HUDEP-2 (cell line): ENCODE measurements around the gene CLDN34.
A peak's percentile ranks its signal among the peaks of the same experiment; 100 is the strongest.

Source experiments
- DNase-seq, 76 experiments: peaks; one replicate each; lab custom pipeline; 2025; ENCODE audit not compliant: unreplicated experiment in 76 of 76; lab: John Stamatoyannopoulos, UW

The CLDN34 gene

GRCh38 chrX:9980401-9980800, 13.2 kb downstream of the CLDN34 start:
- DNase-seq = no peak

GRCh38 chrX:9980927-9981326, 13.8 kb downstream of the CLDN34 start:
- no peak for DNase-seq

DNA sequence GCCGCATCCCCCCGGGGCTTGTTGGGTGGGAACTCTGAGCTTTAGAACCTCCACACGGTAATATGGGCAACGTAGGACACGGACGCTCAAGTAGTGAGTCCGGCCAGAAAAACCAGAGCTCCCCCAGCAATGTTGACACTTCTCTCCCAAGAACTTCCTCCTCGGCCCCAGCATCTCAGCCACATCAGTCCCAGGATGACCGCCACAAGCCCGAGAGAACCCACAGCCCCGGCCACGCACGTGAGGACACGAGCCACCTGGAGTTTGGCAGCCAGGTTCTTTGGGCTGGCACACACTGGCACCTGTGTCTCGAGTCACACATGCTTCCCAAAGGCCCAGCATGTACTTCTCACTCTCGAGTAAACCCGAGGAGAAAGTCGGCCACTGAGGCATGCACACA, 16.3 kb downstream of the CLDN34 start:
- no peak for DNase-seq

DNA sequence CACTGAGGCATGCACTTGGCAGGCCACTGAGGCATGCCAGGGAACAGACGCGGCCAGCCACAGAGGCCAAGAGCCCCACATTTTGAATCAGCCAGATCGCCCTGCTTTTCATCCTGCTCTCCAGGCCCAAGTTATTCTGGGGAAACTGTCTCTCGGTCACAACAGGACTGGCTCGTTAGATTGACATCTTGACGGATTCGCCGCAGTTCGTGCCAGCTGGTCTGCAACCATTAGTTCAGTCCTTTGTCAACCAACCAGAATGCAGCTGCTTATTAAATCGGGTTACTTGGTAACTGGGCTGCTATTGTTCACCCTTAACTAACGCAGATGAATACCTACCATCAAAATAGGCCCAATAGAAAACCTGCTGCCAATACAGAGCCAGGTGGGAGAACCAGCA, 16.7 kb downstream of the CLDN34 start:
- no peak for DNase-seq

GRCh38 chrX:9988762-9989161, 21.6 kb downstream of the CLDN34 start:
- DNase-seq = peak in 8 of 76 experiments; percentile 0 to 10 (median 1)

DNA sequence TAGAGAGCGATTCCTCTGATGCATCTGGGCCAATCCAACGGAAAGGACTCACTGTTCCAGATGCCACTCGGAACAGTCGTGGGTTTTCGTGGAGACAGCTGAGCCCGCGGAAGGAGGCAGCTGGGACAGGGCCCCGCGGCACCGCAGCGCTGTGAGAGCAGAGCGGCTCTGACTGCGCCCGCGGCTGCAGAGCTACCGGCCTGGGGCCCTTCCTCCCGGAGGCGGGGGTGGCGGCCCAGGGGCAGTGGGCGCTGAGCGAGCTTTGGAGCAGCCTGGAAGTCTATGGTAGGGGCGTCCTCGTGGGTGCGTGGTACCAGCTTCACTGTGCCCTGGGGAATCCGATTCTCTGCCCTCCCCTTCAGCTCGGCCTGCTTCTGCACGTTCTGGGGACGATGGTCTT, 24.9 kb downstream of the CLDN34 start:
- no peak for DNase-seq

GRCh38 chrX:9992724-9993123, 25.6 kb downstream of the CLDN34 start:
- DNase-seq = no peak

DNA sequence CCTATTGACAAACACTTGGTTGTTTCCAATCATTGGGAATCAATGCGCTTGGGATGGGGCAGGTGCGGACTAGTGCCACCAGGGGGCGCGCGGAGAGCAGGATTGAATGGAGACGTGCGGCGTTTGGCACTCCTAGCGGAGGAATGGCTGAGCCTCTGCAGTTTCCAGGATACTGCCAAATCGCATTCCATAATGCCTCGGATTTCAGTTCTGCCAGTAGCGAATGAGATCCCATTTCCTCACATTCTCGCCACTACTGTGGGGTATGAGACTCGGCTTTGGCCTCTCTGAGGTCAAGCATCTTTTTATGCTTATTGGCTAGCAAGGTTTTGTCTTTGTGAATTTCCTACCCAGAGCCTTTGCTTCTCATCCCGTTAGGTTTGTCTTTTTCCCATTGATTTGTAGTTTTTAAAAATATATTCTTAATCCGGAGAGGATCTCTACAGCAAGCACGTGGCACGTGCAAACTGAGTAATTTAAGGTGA, 28.7 kb downstream of the CLDN34 start:
- peak in 67 of 76 experiments; percentile 1 to 66 (median 42) for DNase-seq

- no peak for DNase-seq
These were observed 29.9 kb downstream of the CLDN34 start for GRCh38 chrX:9997041-9997440.

DNA sequence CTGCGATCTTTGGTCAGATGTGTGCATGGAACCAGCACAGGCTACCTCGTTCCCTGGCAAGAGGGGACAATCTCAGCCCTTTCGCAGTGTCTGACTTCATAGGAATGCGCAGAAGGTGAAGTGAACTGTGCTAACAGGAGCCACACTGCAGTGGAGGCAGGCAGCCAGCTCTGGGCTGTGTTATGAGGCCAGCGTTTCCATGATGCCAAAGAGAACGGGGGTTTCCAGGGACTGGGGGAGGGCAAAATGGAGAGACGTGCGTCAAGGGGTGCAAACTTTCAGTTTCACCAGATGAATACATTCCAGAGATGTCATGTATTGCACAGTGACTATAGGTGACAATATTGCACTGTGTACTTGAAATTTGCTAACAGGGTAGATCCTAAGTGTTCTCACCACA, 30.4 kb downstream of the CLDN34 start:
- DNase-seq = no peak

DNA sequence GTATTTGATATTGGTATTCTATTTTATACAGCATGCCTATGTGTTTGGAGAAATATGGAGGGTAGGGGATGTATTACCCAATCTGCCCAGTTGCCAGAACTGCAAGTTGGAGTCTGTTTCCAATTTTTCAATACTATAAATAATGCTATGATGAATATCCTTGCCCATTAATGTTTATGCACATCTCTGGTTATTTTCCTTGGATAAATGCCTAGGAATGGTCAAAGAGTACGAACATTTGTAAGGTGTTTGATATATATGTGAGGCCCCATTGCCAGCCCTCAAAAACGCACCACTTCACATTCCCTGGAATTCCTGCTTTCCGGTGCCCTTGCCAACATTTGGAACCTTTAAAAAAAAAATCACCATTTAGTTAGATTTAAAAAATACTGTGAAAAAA, 34.3 kb downstream of the CLDN34 start:
- no peak for DNase-seq

DNA sequence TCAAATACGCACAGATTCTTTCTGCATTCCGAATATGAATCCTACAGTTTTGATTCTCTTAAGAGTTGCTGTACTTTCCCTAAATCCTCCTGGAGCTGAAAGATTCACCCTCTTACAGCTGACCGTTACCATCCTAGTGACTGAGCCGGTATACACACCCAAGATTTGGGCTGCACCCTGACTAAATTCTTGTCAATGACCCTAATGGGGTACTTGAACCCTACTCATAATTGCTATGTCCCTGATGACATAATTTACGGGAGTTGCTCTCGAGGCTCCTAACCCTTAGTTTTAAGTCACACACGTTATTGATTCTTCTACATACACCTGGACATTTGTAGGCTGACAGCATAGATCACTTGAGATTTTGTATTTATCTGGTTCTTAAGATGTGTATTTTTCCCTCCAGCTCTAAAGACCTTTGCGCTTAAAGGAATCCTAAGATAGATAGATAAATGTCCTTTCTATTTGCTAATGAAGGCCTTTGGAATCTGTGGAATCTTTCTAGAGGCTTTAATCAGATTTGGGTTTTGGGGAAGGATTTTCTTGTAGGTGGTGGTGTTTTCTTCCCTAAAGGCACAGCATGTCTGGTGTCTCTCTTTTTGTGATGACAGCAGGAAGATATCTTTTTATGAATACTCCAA, 37.8 kb downstream of the CLDN34 start:
- DNase-seq = no peak

- DNase-seq = no peak
These were observed 38.9 kb downstream of the CLDN34 start for GRCh38 chrX:10006086-10006485.

GRCh38 chrX:10006770-10007169, 39.6 kb downstream of the CLDN34 start:
- no peak for DNase-seq

GRCh38 chrX:10007621-10008020, 40.5 kb downstream of the CLDN34 start:
- DNase-seq = peak in 57 of 76 experiments; percentile 0 to 71 (median 19)

DNA sequence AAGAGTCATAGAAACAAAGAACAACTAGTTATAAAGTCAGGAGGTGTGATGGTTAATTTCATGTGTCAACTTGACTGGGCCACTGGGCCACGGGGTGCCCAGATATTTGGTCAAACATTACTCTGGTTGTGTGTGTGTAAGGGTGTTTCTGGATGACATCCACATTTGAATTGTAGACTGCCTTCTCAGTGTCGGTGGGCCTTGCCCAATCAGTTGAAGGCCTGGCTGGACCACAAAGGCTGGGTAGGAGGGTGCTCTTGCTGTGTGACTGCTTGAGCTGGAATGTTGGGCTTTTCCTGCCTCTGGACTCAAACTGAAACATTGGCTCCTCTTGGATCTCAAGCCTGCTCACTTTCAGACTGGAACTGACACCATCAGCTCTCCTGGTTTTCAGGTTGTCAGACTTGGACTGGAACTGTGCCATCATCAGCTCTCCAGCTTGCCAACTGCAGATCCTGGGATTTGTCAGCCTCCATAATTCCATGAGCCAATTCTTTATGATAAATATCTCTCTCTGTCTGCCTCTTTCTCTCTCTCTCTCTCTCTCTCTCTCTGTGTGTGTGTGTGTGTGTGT, 41.4 kb downstream of the CLDN34 start:
- no peak for DNase-seq

DNA sequence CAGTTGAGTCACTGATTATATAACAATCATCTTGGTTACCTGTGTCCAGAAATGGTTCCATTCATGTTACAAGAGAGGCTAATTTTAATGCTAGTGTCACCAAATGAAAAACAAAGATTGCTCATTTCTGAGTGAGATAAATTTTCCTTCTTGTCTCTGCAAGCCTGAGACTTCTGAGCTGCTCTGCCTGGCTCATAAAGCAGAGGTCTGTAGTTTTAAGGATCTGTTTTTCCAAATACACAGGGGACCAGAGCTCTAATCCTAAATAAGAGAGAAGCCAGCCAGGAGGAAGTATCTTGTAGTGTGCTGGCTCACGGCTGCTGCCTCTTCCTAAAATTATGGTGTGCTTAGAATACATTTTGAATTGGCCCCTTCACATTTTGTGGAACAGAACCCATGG, 42.6 kb downstream of the CLDN34 start:
- DNase-seq = no peak

DNA sequence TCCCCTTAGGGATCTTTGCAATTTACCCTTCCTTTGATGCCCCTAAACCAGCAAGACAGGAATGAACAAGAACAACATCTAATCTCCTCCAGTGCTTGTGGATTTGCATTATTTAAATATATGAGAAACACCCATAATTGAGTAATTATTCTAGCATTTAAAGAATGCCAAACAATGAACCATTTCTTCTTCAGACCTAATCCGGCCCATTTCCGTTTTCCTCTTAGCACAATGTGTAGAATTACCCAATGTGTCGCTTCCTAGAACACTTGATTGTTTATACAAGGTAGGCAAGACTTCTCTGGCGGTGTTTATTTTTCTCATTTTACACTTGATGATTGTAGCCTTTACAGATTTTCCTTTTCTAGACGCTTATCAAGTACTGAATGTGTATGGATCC, 43.5 kb downstream of the CLDN34 start:
- DNase-seq = no peak

DNA sequence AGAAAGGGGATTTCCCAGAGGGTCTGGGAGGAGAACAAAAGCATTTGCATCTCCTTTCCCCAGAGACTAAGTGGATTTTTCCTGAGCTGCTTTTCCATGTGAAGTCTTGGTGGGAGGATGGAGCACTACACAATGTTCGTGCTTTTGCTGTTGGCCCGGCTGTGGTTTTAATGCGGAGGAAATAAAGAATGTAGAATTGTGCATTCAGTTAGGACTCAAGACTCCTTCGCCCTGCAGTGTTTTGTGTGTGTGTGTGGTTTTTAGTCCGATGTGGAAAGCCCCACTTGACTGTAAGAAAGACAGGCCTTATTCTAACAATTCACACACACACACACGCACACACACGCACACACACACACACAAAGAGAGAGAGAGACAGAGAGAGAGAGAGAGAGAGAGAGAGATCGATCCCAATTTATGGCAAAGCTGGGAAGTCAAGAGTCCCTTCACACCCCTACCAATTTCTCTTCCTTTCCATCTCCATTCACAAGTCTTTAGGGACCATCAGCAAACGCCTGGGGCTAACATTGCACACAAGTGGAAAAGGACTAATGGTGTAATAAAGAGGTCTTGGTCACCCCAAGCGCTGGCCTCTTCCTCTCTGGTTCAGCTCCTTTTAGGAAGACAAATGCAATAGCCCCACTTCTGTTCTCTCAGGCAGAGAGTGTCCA, 44.2 kb downstream of the CLDN34 start:
- DNase-seq = no peak

DNA sequence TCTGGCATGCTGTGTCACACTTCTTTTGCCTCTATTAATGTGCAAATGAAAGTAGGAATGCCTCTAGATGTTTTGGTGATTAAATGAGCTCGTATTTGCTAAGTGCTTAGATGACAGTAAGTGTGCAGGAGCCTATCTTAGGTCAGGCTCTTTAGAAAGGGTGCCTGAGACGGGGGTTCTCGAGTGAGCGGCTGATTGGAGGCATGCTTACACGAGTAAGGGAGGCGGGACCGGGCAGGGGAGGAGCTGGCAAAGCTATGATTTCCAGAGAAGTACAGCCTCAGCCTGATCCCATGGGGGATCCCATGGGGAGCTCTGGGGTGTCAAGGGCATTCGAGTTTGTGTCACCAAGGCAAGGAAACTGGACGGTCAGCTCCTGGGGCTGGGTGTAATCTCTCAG, 44.8 kb downstream of the CLDN34 start:
- DNase-seq = no peak

- peak in 75 of 76 experiments; percentile 1 to 88 (median 72) for DNase-seq
These were observed 47.5 kb downstream of the CLDN34 start for GRCh38 chrX:10014462-10015354.
